ENCODE results near the gene PCNX2.

- TF ChIP-seq POLR2A (IDR thresholded peaks at IDR 0.05; ENCODE audit: low read length) (no peak), GATA1 (IDR thresholded peaks at IDR 0.05; ENCODE audit: low read depth, low read length) (no peak)
Observed at GRCh38 chr1:233208687-233209086, 86.8 kb downstream of the PCNX2 start.
